Kidney (tissue), 14 donors: ENCODE measurements around the gene KIAA1328. TPM values are rescaled to one million over a fixed set of nuclear protein-coding genes. Genes with fewer than 3 reads are reported as not detected.

Experiments
- DNase-seq, 5 donors: peaks; one replicate each; pipeline ENCODE4 v3.0.0-alpha.2; 2013 to 2020
- FAIRE-seq: peaks from 2 replicates; lab custom pipeline; 2012; peaks lifted over from hg19 to GRCh38; lab: Jason Lieb, UNC
- H3K27ac ChIP-seq, 2 donors: one replicate each; pipeline ENCODE4 v1.7.0; 2013; ENCODE audit warnings: low read depth in 2 of 2, low read length in 2 of 2, inconsistent platforms in 1 of 2
- H3K27me3 ChIP-seq: one replicate; pipeline ENCODE4 v1.7.1; 2013; ENCODE audit warnings: low read length, inconsistent platforms; ENCODE audit not compliant: control insufficient read depth, insufficient read depth
- H3K36me3 ChIP-seq, 3 donors: one replicate each; pipeline versions ENCODE4 v1.7.0 to v1.7.1; 2013; ENCODE audit warnings: low read length in 3 of 3, control low read depth in 1 of 3, inconsistent platforms in 1 of 3; ENCODE audit not compliant: insufficient read depth in 3 of 3, control insufficient read depth in 2 of 3
- H3K4me1 ChIP-seq, 3 donors: one replicate each; pipeline versions ENCODE4 v1.7.0 to v1.7.1; 2013; ENCODE audit warnings: low read length in 3 of 3, inconsistent platforms in 1 of 3, low read depth in 1 of 3; ENCODE audit not compliant: control insufficient read depth in 2 of 3, insufficient read depth in 2 of 3
- H3K4me3 ChIP-seq, 3 donors: one replicate each; pipeline versions ENCODE4 v1.7.0 to v1.8.1; 2013; ENCODE audit warnings: low read length in 3 of 3, control low read depth in 1 of 3, inconsistent platforms in 1 of 3
- H3K9ac ChIP-seq, 3 donors: one replicate each; pipeline versions ENCODE4 v1.7.0 to v1.7.1; 2013; ENCODE audit warnings: low read length in 3 of 3, control low read depth in 1 of 3, inconsistent platforms in 1 of 3
- H3K9me3 ChIP-seq, 3 donors: one replicate each; pipeline versions ENCODE4 v1.7.0 to v1.7.1; 2013; ENCODE audit warnings: low read length in 3 of 3, control low read depth in 1 of 3, inconsistent platforms in 1 of 3; ENCODE audit not compliant: control insufficient read depth in 2 of 3, insufficient read depth in 1 of 3
- intact Hi-C: fragments of 100-400 bp; cut with DNase I; formaldehyde crosslinking; loops from one replicate; pipeline ENCODE4 v1.11.1; 2022
- polyA plus RNA-seq: library from polyadenylated mRNA; stranded (reverse); fragments of 350-450 nt; fragmentation: Illumina TruSeq; extraction: RNeasy Lipid Tissue Mini Kit (QIAGEN cat#74804); gene quantifications from one replicate; pipeline ENCODE4 v1.2.3, GENCODE V29; 2014; ENCODE audit warnings: low read depth, low replicate concordance; ENCODE audit not compliant: insufficient read depth
- total RNA-seq: library from RNA; stranded (reverse); fragmentation: NEBNext Ultra II Directional; extraction: Animal tissue kit (Norgen Biotek cat#: 25700); gene quantifications from one replicate; pipeline ENCODE4 v1.2.1, GENCODE V29; 2021
- TF ChIP-seq, protein P1 (sequence below): IDR thresholded peaks from 3 replicates; pipeline ENCODE4 v1.5.1; 2012; ENCODE audit warnings: mild to moderate bottlenecking, moderate library complexity, borderline replicate concordance; ENCODE audit not compliant: insufficient read depth; ENCODE audit errors: extremely low read depth
- donor health status: control.
- donor health status: control.
- donor health status: control.
- donor health status: control.
- donor health status: control.
- donor health status: DM: yes; HTN: yes; CAD: no.
- donor health status: Normal renal cell carcinoma (clear cell type).

The KIAA1328 gene
- total and polyA plus RNA-seq, 2 donors from 2014 or later, result 2.7 to 11.6 TPM

GRCh38 chr18:36828157-36828629, 734 bp upstream of the KIAA1328 start:
- DNase-seq, result peak in 2 of 5 donors; percentile 58 to 60

GRCh38 chr18:36829362-36830157, 633 bp downstream of the KIAA1328 start:
- no peak for FAIRE-seq

More at GRCh38 chr18:36828157-36828629, 734 bp upstream of the KIAA1328 start:
- H3K27me3 ChIP-seq, result no peaks in the 10 kb centered on the region
- H3K27ac ChIP-seq, result peak overlapping the region; percentile 85
- TF ChIP-seq, protein P1, sequence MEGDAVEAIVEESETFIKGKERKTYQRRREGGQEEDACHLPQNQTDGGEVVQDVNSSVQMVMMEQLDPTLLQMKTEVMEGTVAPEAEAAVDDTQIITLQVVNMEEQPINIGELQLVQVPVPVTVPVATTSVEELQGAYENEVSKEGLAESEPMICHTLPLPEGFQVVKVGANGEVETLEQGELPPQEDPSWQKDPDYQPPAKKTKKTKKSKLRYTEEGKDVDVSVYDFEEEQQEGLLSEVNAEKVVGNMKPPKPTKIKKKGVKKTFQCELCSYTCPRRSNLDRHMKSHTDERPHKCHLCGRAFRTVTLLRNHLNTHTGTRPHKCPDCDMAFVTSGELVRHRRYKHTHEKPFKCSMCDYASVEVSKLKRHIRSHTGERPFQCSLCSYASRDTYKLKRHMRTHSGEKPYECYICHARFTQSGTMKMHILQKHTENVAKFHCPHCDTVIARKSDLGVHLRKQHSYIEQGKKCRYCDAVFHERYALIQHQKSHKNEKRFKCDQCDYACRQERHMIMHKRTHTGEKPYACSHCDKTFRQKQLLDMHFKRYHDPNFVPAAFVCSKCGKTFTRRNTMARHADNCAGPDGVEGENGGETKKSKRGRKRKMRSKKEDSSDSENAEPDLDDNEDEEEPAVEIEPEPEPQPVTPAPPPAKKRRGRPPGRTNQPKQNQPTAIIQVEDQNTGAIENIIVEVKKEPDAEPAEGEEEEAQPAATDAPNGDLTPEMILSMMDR, result no peak
- H3K4me1 ChIP-seq, result peaks cover 0 to 13% (median 2%) of the 10 kb centered on the region in 3 donors
- no peak for FAIRE-seq
- H3K9me3 ChIP-seq, result no peaks in the 10 kb centered on the region
- no peaks in the 10 kb centered on the region for H3K36me3 ChIP-seq
- peak overlapping the region; percentile 80 to 99 (median 96) for H3K4me3 ChIP-seq
- intact Hi-C loops, result no loop called here
- H3K9ac ChIP-seq, result peak overlapping the region; percentile 70 to 92 (median 83)

DNA sequence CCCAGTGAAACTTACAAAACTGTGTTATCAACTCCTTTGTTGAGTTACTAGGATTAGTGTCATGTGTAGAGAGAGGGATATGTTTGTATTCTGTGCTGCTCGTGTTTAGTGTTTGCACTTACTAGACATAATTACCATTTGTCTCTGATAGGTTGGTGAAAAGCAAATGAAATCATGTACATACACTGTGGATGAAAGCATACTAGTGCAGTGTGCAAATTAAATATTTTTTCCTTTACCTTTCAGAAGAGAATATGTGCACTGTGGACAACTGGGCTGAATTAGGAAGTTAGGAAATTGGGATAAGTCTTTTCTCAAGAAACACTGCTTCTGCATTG, 1.2 kb downstream of the KIAA1328 start:
- Histone ChIP-seq H3K4me1 (peaks cover 0 to 13% (median 2%) of the 10 kb centered on the region in 3 donors), H3K4me3 (peak overlapping the region in 2 of 3 donors; percentile 70 to 80), H3K27ac (no peak overlapping the region), H3K9ac (peak overlapping the region in 1 of 3 donors; percentile 91), H3K27me3 (no peaks in the 10 kb centered on the region), H3K9me3 (no peaks in the 10 kb centered on the region), H3K36me3 (no peaks in the 10 kb centered on the region)
- DNase-seq (no peak), FAIRE-seq (no peak)
- TF ChIP-seq, protein P1, result no peak
- intact Hi-C loops, result no loop called here

More at GRCh38 chr18:36829362-36830157, 633 bp downstream of the KIAA1328 start:
- Histone ChIP-seq H3K36me3 (no peaks in the 10 kb centered on the region), H3K4me1 (peaks cover 0 to 13% (median 2%) of the 10 kb centered on the region in 3 donors), H3K9me3 (no peaks in the 10 kb centered on the region), H3K27ac (peak overlapping the region in 1 of 2 donors; percentile 85), H3K4me3 (peak overlapping the region; percentile 70 to 84 (median 80)), H3K27me3 (no peaks in the 10 kb centered on the region), H3K9ac (peak overlapping the region; percentile 38 to 91 (median 89))
- TF ChIP-seq, protein P1, result no peak
- DNase-seq, result peak in 1 of 5 donors; percentile 80
- intact Hi-C loops, result no loop called here
